ENCODE measurements around the gene CYLD. TPM values are rescaled to one million over a fixed set of nuclear protein-coding genes. Genes with fewer than 3 reads are reported as not detected.

The CYLD gene
- total and polyA plus RNA-seq, 2 experiments from 2014 or later = 6.9 to 30.9 TPM

- no peak for TF ChIP-seq ZNF462 (CRISPR knock-in tag; IDR thresholded peaks at IDR 0.05)
These were observed 29.4 kb upstream of the CYLD start (continued) for GRCh38 chr16:50712560-50712898.

GRCh38 chr16:50712956-50713355, 28.9 kb upstream of the CYLD start:
- ATAC-seq (no peak), DNase-seq (ENCODE audit: low spot score) (no peak)
- Histone ChIP-seq H3K9me2 (ENCODE audit: insufficient read depth) (no peaks in the 10 kb centered on the region), H3K4me1 (ENCODE audit: insufficient read depth) (no peaks in the 10 kb centered on the region), H2AFZ (no peak overlapping the region), H3K36me3 (ENCODE audit: insufficient read depth) (no peaks in the 10 kb centered on the region), H3K4me2 (no peak overlapping the region), H3K27me3 (ENCODE audit: insufficient read depth) (no peaks in the 10 kb centered on the region), H3F3A (replicated peaks; ENCODE audit: low read depth) (no peaks in the 10 kb centered on the region), H4K20me1 (replicated peaks; ENCODE audit: insufficient read depth) (no peaks in the 10 kb centered on the region), H3K27ac (ENCODE audit: low read depth) (no peak overlapping the region), H3K4me3 (no peak overlapping the region), H3K79me2 (replicated peaks; ENCODE audit: insufficient read depth) (no peaks in the 10 kb centered on the region)
- peaks cover 3% of the 10 kb centered on the region; the same call in 2 of the 3 replicates for H3K4me1 Mint-ChIP-seq
- H3K4me3 Mint-ChIP-seq = no peak overlapping the region
- H3K9me3 Mint-ChIP-seq = no peaks in the 10 kb centered on the region
- H3K27me3 Mint-ChIP-seq (ENCODE audit: insufficient read depth, low read depth, poor library complexity) = peaks cover 10% of the 10 kb centered on the region
- H3K36me3 Mint-ChIP-seq (ENCODE audit: low read depth) = no peaks in the 10 kb centered on the region
- TF ChIP-seq ZNF331 (CRISPR knock-in tag; IDR thresholded peaks at IDR 0.05; ENCODE audit: low read depth) (no peak), CTCF (conservative IDR thresholded peaks at IDR 0.05; ENCODE audit: low read depth in 2 of 2) (no peak), STAT1 (IDR thresholded peaks at IDR 0.05; ENCODE audit: unreplicated experiment) (no peak), ETS1 (IDR thresholded peaks at IDR 0.05) (no peak), EZH2phosphoT487 (IDR thresholded peaks at IDR 0.05; ENCODE audit: unreplicated experiment) (no peak), ZNF114 (CRISPR knock-in tag; IDR thresholded peaks at IDR 0.05) (no peak)
- H3K27ac Mint-ChIP-seq = no peak overlapping the region

All from GM23338 (cell line).